Measurements from ENCODE around the gene SSTR1.

The SSTR1 gene

GRCh38 chr14:38197001-38197783 lies 10.5 kb upstream of the SSTR1 start:
- DNase-seq (ENCODE audit: insufficient read length, low spot score) (no peak), FAIRE-seq (no peak)
- no peak for TF ChIP-seq POLR2A (IDR thresholded peaks at IDR 0.05; ENCODE audit: low read depth, low read length)

- FAIRE-seq (no peak), DNase-seq (ENCODE audit: insufficient read length, low spot score) (no peak)
- TF ChIP-seq POLR2A (IDR thresholded peaks at IDR 0.05; ENCODE audit: low read depth, low read length), result no peak
Measured at GRCh38 chr14:38197784-38198335, 9.8 kb upstream of the SSTR1 start.

GRCh38 chr14:38198425-38198824 lies 9.3 kb upstream of the SSTR1 start:
- no peak for TF ChIP-seq POLR2A (IDR thresholded peaks at IDR 0.05; ENCODE audit: low read depth, low read length)
- no peak for DNase-seq (ENCODE audit: insufficient read length, low spot score)
- FAIRE-seq, result no peak

GRCh38 chr14:38199076-38199475 lies 8.6 kb upstream of the SSTR1 start:
- FAIRE-seq (no peak), DNase-seq (ENCODE audit: insufficient read length, low spot score) (no peak)
- no peak for TF ChIP-seq POLR2A (IDR thresholded peaks at IDR 0.05; ENCODE audit: low read depth, low read length)

DNA sequence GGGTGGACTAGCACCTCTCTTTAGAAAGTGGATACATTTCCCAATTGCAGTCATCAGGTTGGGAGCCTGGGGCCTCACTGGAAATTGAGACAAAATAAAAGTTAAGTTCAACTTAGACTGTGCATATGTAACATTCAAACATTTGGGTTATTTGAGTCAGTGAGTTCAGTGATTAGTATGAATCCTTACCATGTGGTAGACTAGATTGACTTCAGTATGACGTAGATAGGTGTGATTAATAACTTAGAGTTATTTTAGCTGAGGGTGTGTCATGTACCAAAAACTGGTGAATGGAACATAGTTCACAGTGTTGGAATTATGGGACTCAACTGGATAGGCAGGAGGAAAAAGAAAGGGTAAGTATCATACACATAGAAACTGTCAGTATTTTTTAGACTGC lies 8.0 kb upstream of the SSTR1 start:
- FAIRE-seq, result no peak
- no peak for DNase-seq (ENCODE audit: insufficient read length, low spot score)
- TF ChIP-seq POLR2A (IDR thresholded peaks at IDR 0.05; ENCODE audit: low read depth, low read length), result no peak

DNA sequence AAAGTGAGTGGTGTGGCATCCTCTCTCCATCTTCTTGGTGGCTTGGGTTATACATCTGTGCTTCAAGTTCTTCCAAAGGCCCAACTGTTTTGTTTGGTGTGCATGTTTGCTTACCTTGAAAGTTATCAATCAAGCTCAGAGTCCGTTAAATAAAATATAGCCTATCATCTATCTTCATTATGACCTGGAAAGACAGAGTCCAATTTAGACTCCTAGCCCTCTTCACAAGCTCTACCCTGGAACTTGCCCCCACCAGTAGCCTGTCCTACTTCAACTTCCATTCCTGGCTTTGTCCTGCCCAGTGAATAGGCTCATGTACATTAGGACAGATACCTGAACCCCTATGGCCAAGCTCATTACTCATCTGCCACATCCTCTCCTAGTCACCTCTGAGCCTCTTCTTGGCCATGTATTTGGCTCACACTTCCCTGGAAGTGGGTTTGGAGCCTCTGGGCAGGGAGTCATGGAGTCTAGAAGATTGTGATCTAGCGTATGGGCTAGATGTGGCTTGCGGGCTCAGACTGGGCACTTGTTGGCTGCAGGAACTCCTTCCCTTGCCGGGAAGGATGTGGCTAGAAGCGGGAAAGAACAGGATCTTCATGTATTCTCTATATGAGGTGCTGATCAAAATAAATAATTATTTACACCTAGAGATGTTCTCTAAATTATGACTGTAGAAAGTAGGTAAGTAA lies 6.4 kb upstream of the SSTR1 start:
- no peak for FAIRE-seq
- no peak for DNase-seq (ENCODE audit: insufficient read length, low spot score)
- no peak for TF ChIP-seq POLR2A (IDR thresholded peaks at IDR 0.05; ENCODE audit: low read depth, low read length)

DNA sequence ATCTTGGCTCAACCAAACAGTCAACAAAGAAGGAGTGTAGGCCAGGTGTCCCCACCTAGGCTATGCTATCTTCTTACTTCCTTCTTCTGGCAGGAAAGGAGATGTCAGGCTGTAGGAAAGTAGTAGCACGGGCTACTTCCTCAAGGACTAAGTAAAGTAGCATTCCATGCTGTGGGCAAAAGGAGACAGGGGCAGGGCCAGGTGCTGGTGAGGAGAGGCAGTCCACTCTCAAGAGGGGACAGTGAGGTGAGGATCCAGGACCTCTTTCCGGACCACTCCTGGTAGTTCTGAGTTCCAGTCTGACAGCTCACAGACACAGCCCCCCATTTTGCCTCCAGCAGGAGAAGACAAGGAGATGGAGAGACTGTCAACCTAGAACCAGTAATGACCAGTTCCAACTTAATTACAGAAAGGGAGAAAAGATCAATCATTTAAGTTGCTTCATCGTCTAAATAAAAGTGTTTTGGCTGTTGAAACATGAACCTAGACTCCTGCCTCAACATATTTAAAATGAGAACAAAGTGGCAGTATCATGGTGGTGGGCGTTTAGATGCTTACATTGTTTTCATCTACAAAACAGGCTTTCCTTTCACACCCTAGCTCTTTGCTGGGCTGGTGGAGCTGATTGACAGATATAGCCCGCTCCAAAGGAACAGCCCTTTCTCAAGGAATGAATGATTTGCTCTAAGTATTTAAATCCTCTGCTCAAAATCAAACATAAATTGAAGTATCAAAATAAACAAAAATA lies 5.1 kb upstream of the SSTR1 start:
- no peak for FAIRE-seq

GRCh38 chr14:38203929-38204718 lies 3.6 kb upstream of the SSTR1 start:
- FAIRE-seq, result no peak
- TF ChIP-seq POLR2A (IDR thresholded peaks at IDR 0.05; ENCODE audit: low read depth, low read length), result no peak
- DNase-seq (ENCODE audit: insufficient read length, low spot score), result no peak

More for the DNA sequence above, 5.1 kb upstream of the SSTR1 start:
- no peak for TF ChIP-seq POLR2A (IDR thresholded peaks at IDR 0.05; ENCODE audit: low read depth, low read length)
- DNase-seq (ENCODE audit: insufficient read length, low spot score), result no peak

- no peak for DNase-seq (ENCODE audit: insufficient read length, low spot score)
- TF ChIP-seq POLR2A (IDR thresholded peaks at IDR 0.05; ENCODE audit: low read depth, low read length), result no peak
Measured at GRCh38 chr14:38204719-38205115, 3.0 kb upstream of the SSTR1 start.

DNA sequence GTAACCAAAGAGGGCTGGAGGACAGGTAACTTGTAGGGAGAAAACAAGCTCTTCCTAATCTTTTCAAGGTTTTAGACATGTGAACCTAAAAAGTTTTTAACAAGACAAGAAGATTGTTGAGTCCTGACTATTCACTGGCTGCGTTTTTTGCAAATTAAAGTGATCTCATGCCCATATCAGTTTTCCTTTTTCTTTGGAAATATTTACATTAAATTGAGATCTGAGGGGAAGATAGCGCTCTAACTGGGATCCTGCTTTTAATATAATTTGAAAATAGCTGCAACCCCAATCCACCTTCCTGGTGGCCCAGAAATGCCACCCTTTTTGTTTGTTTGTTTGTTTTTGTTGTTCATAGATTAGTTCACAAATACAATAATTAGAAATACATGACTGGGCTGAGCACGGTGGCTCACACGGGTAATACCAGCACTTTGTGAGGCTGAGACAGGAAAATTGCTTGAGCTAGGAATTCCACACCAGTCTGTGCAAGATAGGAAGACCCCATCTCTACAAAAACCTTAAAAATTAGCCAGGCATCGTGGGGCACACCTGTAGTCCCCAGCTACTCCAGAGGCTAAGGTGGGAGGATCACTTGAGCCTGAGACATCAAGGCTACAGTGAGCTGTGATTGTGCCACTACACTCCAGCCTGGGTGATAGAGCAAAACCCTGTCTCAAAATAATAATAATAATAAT lies 2.4 kb upstream of the SSTR1 start:
- FAIRE-seq (no peak), DNase-seq (ENCODE audit: insufficient read length, low spot score) (no peak)
- TF ChIP-seq POLR2A (IDR thresholded peaks at IDR 0.05; ENCODE audit: low read depth, low read length), result no peak

More at GRCh38 chr14:38204719-38205115, 3.0 kb upstream of the SSTR1 start:
- no peak for FAIRE-seq

- DNase-seq (ENCODE audit: insufficient read length, low spot score) (no peak), FAIRE-seq (no peak)
- no peak for TF ChIP-seq POLR2A (IDR thresholded peaks at IDR 0.05; ENCODE audit: low read depth, low read length)
Measured at GRCh38 chr14:38205949-38206665, 1.6 kb upstream of the SSTR1 start.

GRCh38 chr14:38206689-38207376 lies 871 bp upstream of the SSTR1 start:
- FAIRE-seq (no peak), DNase-seq (ENCODE audit: insufficient read length, low spot score) (no peak)
- TF ChIP-seq POLR2A (IDR thresholded peaks at IDR 0.05; ENCODE audit: low read depth, low read length), result no peak

All from H54 (cell line).